Lung (tissue), 12 donors: ENCODE results near the gene HCCS. TPM values are rescaled to one million over a fixed set of nuclear protein-coding genes. Genes with fewer than 3 reads are reported as not detected.

Experiments used
- ATAC-seq: fragments of 200-7000 bp; cut with Tn5 transposase; one replicate; pipeline ENCODE4 v1.9.1; 2020; ENCODE audit warnings: moderate number of reproducible peaks; ENCODE audit not compliant: insufficient read depth, low FRiP score
- DNase-seq, 3 donors: peaks; one replicate each; pipeline ENCODE4 v3.0.0-alpha.2; 2013 to 2017
- H3K27ac ChIP-seq, 2 donors: one replicate each; pipeline ENCODE4 v1.5.1; 2013; ENCODE audit warnings: mild to moderate bottlenecking in 2 of 2, moderate library complexity in 2 of 2, control low read depth in 1 of 2, inconsistent platforms in 1 of 2, low read depth in 1 of 2, low read length in 1 of 2
- H3K27me3 ChIP-seq, 3 donors: one replicate each; pipeline ENCODE4 v1.5.1; 2013; ENCODE audit warnings: low read length in 2 of 3; ENCODE audit not compliant: control insufficient read depth in 3 of 3, insufficient read depth in 3 of 3
- H3K36me3 ChIP-seq, 4 donors: one replicate each; pipeline ENCODE4 v1.5.1; 2013; ENCODE audit warnings: low read length in 4 of 4, mild to moderate bottlenecking in 1 of 4, moderate library complexity in 1 of 4; ENCODE audit not compliant: control insufficient read depth in 4 of 4, insufficient read depth in 4 of 4
- H3K4me1 ChIP-seq, 5 donors: one replicate each; pipeline ENCODE4 v1.5.1; 2013; ENCODE audit warnings: low read length in 5 of 5, mild to moderate bottlenecking in 2 of 5, moderate library complexity in 1 of 5; ENCODE audit not compliant: control insufficient read depth in 5 of 5, insufficient read depth in 5 of 5
- H3K4me3 ChIP-seq: one replicate; pipeline ENCODE4 v1.5.1; 2013; ENCODE audit warnings: mild to moderate bottlenecking, control low read depth, moderate library complexity
- H3K9ac ChIP-seq, 2 donors: one replicate each; pipeline ENCODE4 v1.5.1; 2013; ENCODE audit warnings: low read length in 2 of 2, control low read depth in 1 of 2; ENCODE audit not compliant: insufficient read depth in 1 of 2
- H3K9me3 ChIP-seq, 4 donors: one replicate each; pipeline ENCODE4 v1.5.1; 2013; ENCODE audit warnings: low read length in 3 of 4, mild to moderate bottlenecking in 1 of 4, moderate library complexity in 1 of 4; ENCODE audit not compliant: control insufficient read depth in 4 of 4, insufficient read depth in 3 of 4
- WGBS, 2 donors: extraction: QIAGEN DNeasy Blood & Tissue Kit; methylation state at CpG; one replicate each; pipeline ENCODE4 v1.1.7; 2013; 5-methylcytosine and 5-hydroxymethylcytosine counted together
- polyA plus RNA-seq, 2 donors: library from polyadenylated mRNA; stranded (reverse); fragments of 200-250 nt; gene quantifications; one replicate each; pipeline ENCODE4 v1.2.1, GENCODE V29; 2013
- total RNA-seq, 2 donors: library from RNA; depleted of rRNA in 1 of 2; stranded (reverse); fragments of >200 nt in 1 of 2; gene quantifications; one replicate each; pipeline ENCODE4 v1.2.1, GENCODE V29; 2014 to 2021
- TF ChIP-seq, protein P1 (sequence below): IDR thresholded peaks from 2 replicates; pipeline ENCODE4 v1.5.1; 2012; ENCODE audit warnings: mild to moderate bottlenecking; ENCODE audit errors: control extremely low read depth, extremely low read depth
- donor health status: control.
- donor health status: control.
- donor health status: Bipolar disorder and iron deficiency.
- donor health status: healthy.
- donor health status: DM: yes; HTN: yes; CAD: no.

Gene HCCS
- total and polyA plus RNA-seq, 4 donors, result 9.0 to 21.5 (median 15.2) TPM

DNA sequence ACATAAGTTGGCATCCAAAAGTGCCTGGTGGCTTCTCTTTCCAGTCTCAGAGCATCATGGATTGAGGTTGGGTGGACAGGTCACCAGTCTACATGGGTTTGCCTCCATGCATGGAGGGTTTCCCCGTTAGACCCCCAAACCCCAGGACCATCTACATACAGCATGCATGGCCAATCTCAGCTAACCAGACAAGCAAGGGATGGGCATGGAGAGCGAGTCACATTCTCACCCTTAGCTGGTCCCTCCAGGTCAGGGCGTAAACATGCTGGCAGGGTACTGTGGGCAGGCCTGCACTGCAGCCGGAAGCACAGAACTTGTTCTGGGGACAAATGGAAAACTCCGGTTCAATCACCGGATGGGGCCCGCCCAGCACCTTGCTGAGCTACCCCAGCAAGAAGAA is 37.3 kb downstream of the HCCS start:
- no peaks in the 10 kb centered on the region for H3K4me1 ChIP-seq
- WGBS, 2 donors, result 87 to 97% methylated on average over 7 of the region's 7 CpGs
- peaks cover 0 to 36% (median 8%) of the 10 kb centered on the region in 3 donors for H3K27me3 ChIP-seq
- no peak overlapping the region for H3K4me3 ChIP-seq
- H3K27ac ChIP-seq, result no peak overlapping the region
- H3K9ac ChIP-seq, result no peak overlapping the region
- no peaks in the 10 kb centered on the region for H3K36me3 ChIP-seq
- ATAC-seq, result no peak
- H3K9me3 ChIP-seq, result peaks cover 0 to 2% (median 0%) of the 10 kb centered on the region in 4 donors
- no peak for DNase-seq
- TF ChIP-seq, protein P1, sequence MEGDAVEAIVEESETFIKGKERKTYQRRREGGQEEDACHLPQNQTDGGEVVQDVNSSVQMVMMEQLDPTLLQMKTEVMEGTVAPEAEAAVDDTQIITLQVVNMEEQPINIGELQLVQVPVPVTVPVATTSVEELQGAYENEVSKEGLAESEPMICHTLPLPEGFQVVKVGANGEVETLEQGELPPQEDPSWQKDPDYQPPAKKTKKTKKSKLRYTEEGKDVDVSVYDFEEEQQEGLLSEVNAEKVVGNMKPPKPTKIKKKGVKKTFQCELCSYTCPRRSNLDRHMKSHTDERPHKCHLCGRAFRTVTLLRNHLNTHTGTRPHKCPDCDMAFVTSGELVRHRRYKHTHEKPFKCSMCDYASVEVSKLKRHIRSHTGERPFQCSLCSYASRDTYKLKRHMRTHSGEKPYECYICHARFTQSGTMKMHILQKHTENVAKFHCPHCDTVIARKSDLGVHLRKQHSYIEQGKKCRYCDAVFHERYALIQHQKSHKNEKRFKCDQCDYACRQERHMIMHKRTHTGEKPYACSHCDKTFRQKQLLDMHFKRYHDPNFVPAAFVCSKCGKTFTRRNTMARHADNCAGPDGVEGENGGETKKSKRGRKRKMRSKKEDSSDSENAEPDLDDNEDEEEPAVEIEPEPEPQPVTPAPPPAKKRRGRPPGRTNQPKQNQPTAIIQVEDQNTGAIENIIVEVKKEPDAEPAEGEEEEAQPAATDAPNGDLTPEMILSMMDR, result no peak

DNA sequence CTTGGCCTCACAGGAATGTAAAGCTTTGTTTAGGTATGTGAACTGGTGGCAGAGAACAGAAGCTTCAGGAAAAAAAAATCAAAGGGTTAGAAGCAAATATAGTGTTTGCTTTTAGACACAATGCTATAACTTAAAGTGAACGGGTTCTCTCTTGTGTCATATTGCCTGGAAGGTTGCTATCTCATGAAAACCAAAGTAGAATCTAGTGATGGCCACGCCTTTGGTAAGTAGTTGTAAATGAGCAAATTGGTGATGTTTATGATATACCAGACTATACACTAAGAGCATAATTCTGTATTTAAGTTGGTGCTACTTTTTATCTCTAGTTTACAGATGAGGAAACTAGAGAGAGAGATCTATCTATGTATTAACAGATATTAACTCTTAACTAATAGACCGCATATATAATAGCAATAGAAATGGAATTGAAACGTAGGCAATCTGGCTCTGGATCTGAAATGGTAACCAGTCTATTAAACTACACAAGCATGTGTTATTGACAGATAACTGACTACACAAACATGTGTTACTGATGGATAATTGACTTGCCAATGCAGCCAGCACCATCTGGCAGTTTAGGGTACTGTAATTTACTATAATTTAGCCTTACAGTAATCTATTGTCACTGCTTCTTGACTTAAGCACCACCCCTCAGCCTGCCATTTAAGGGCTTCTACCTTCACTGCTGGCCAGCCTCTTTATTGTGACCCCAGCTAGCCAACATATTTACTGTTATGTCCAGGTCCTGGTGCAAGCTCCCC is 40.8 kb downstream of the HCCS start:
- Histone ChIP-seq H3K27me3 (peaks cover 0 to 32% (median 9%) of the 10 kb centered on the region in 3 donors), H3K9me3 (peaks cover 0 to 2% (median 0%) of the 10 kb centered on the region in 4 donors), H3K27ac (no peak overlapping the region), H3K9ac (no peak overlapping the region), H3K36me3 (no peaks in the 10 kb centered on the region), H3K4me3 (no peak overlapping the region), H3K4me1 (no peaks in the 10 kb centered on the region)
- DNase-seq (no peak), ATAC-seq (no peak)
- TF ChIP-seq, protein P1, result no peak
- WGBS, 2 donors, result 69 to 90% methylated on average over 4 of the region's 4 CpGs

DNA sequence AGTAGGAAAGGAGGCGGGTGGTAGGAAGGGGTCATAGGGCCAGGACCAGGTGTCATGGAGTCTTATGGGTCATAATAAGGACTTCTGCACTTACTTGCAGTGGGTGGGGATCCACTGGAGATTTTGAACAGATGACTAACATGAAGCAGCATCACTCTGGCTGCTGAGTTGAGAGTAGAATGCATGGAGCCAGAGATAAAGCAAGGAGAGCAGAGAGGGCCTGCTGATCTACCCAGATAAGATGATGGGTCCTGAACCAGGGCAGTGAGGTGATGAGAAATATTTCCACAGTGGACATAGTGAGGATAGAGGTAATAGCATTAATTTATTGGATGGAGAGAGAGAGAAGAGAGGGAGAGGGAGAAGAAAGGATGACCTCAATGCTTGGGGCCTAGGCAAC is 48.0 kb downstream of the HCCS start:
- H3K36me3 ChIP-seq, result peaks cover 0 to 3% (median 0%) of the 10 kb centered on the region in 4 donors
- TF ChIP-seq, protein P1, result no peak
- 82% methylated on average over 1 of the region's 1 CpG for WGBS, 2 donors
- H3K9ac ChIP-seq, result no peak overlapping the region
- no peak overlapping the region for H3K27ac ChIP-seq
- no peaks in the 10 kb centered on the region for H3K4me1 ChIP-seq
- DNase-seq, result no peak
- H3K9me3 ChIP-seq, result no peaks in the 10 kb centered on the region
- ATAC-seq, result no peak
- peaks cover 0 to 31% (median 12%) of the 10 kb centered on the region in 3 donors for H3K27me3 ChIP-seq
- H3K4me3 ChIP-seq, result no peak overlapping the region
